ENCODE measurements around the gene NPIPB2. TPM values are rescaled to one million over a fixed set of nuclear protein-coding genes. Genes with fewer than 3 reads are reported as not detected.
A peak's percentile ranks its signal among the peaks of the same experiment; 100 is the strongest.
"Not testable (repeated sequence)": the region's sequence is repeated elsewhere in the genome, so short reads cannot be mapped to it uniquely, and the experiment has no call there.

Gene NPIPB2
- total and polyA plus RNA-seq, 3 experiments from 2014 or later: 1.3 to 9.7 (median 9.4) TPM

GRCh38 chr16:11956558-11956957 is 14.7 kb upstream of the NPIPB2 start:
- Mint-ChIP-seq H3K36me3 (no peaks in the 10 kb centered on the region), H3K4me3 (no peak overlapping the region), H3K27ac (no peak overlapping the region), H3K9me3 (no peaks in the 10 kb centered on the region), H3K27me3 (peaks cover 3 to 9% of the 10 kb centered on the region in 2 donors), H3K4me1 (no peaks in the 10 kb centered on the region)
- ChIA-PET CTCF (no interaction called here), POLR2A (no interaction called here)
- no peaks in the 10 kb centered on the region for H3K27me3 ChIP-seq (ENCODE audit: insufficient read depth, low read length, poor library complexity, severe bottlenecking)
- no peak for DNase-seq
- no peaks in the 10 kb centered on the region for H3K36me3 ChIP-seq (ENCODE audit: insufficient read depth, low read length)
- H3K9me3 ChIP-seq (ENCODE audit: low read length): no peaks in the 10 kb centered on the region
- no peaks in the 10 kb centered on the region for H3K4me1 ChIP-seq (ENCODE audit: insufficient read depth, low read length)
- no peak overlapping the region for H3K27ac ChIP-seq (ENCODE audit: low read depth, low read length)
- H3K4me3 ChIP-seq (ENCODE audit: low read length): no peak overlapping the region

- H3K4me3 ChIP-seq (ENCODE audit: low read length): no peak overlapping the region
These were observed 13.9 kb upstream of the NPIPB2 start for GRCh38 chr16:11955713-11956123.

GRCh38 chr16:11953576-11953975 is 11.7 kb upstream of the NPIPB2 start:
- DNase-seq; H3K27me3 Mint-ChIP-seq; POLR2A ChIA-PET; H3K9me3 ChIP-seq (ENCODE audit: low read length); CTCF ChIA-PET; H3K4me3 Mint-ChIP-seq; H3K4me1 ChIP-seq (ENCODE audit: insufficient read depth, low read length); H3K9me3 Mint-ChIP-seq; H3K4me1 Mint-ChIP-seq; H3K27me3 ChIP-seq (ENCODE audit: insufficient read depth, low read length, poor library complexity, severe bottlenecking); H3K36me3 ChIP-seq (ENCODE audit: insufficient read depth, low read length); H3K36me3 Mint-ChIP-seq; H3K27ac ChIP-seq (ENCODE audit: low read depth, low read length); H3K4me3 ChIP-seq (ENCODE audit: low read length); H3K27ac Mint-ChIP-seq: not testable (repeated sequence)

More at GRCh38 chr16:11955713-11956123, 13.9 kb upstream of the NPIPB2 start:
- Histone ChIP-seq H3K9me3 (ENCODE audit: low read length) (no peaks in the 10 kb centered on the region), H3K27ac (ENCODE audit: low read depth, low read length) (no peak overlapping the region), H3K36me3 (ENCODE audit: insufficient read depth, low read length) (no peaks in the 10 kb centered on the region), H3K4me1 (ENCODE audit: insufficient read depth, low read length) (no peaks in the 10 kb centered on the region), H3K27me3 (ENCODE audit: insufficient read depth, low read length, poor library complexity, severe bottlenecking) (no peaks in the 10 kb centered on the region)
- no peak for DNase-seq
- Mint-ChIP-seq H3K27ac (peak overlapping the region in 1 of 8 donors; percentile 17), H3K4me1 (no peaks in the 10 kb centered on the region), H3K36me3 (no peaks in the 10 kb centered on the region), H3K4me3 (no peak overlapping the region), H3K9me3 (no peaks in the 10 kb centered on the region), H3K27me3 (peaks cover 3 to 9% of the 10 kb centered on the region in 2 donors)
- ChIA-PET CTCF (no interaction called here), POLR2A (no interaction called here)

- Mint-ChIP-seq H3K27ac (no peak overlapping the region), H3K27me3 (no peaks in the 10 kb centered on the region), H3K36me3 (no peaks in the 10 kb centered on the region), H3K9me3 (no peaks in the 10 kb centered on the region), H3K4me3 (no peak overlapping the region), H3K4me1 (no peaks in the 10 kb centered on the region)
- H3K27ac ChIP-seq (ENCODE audit: low read depth, low read length): no peak overlapping the region
- CTCF ChIA-PET: no interaction called here
- no peaks in the 10 kb centered on the region for H3K9me3 ChIP-seq (ENCODE audit: low read length)
- no peak for DNase-seq
- H3K36me3 ChIP-seq (ENCODE audit: insufficient read depth, low read length): no peaks in the 10 kb centered on the region
- no peak overlapping the region for H3K4me3 ChIP-seq (ENCODE audit: low read length)
- POLR2A ChIA-PET: no interaction called here
- no peaks in the 10 kb centered on the region for H3K27me3 ChIP-seq (ENCODE audit: insufficient read depth, low read length, poor library complexity, severe bottlenecking)
- no peaks in the 10 kb centered on the region for H3K4me1 ChIP-seq (ENCODE audit: insufficient read depth, low read length)
These were observed 8.5 kb upstream of the NPIPB2 start for GRCh38 chr16:11950388-11950787.

- Histone ChIP-seq H3K27me3 (ENCODE audit: insufficient read depth, low read length, poor library complexity, severe bottlenecking) (no peaks in the 10 kb centered on the region), H3K9me3 (ENCODE audit: low read length) (no peaks in the 10 kb centered on the region), H3K4me3 (ENCODE audit: low read length) (no peak overlapping the region), H3K4me1 (ENCODE audit: insufficient read depth, low read length) (no peaks in the 10 kb centered on the region), H3K36me3 (ENCODE audit: insufficient read depth, low read length) (no peaks in the 10 kb centered on the region), H3K27ac (ENCODE audit: low read depth, low read length) (no peak overlapping the region)
- CTCF ChIA-PET: interaction anchor here (2.7 kb wide), 1 partner anchor 118 kb away, joined by 18 read pairs; no protein-coding TSS in a partner anchor
- Mint-ChIP-seq H3K9me3 (no peaks in the 10 kb centered on the region), H3K4me3 (no peak overlapping the region), H3K27me3 (no peaks in the 10 kb centered on the region), H3K36me3 (no peaks in the 10 kb centered on the region), H3K27ac (no peak overlapping the region), H3K4me1 (no peaks in the 10 kb centered on the region)
- POLR2A ChIA-PET: no interaction called here
- no peak for DNase-seq
These were observed 7.7 kb upstream of the NPIPB2 start for GRCh38 chr16:11949527-11949926.

- no peaks in the 10 kb centered on the region for H3K36me3 ChIP-seq (ENCODE audit: insufficient read depth, low read length)
- Mint-ChIP-seq H3K27me3 (no peaks in the 10 kb centered on the region), H3K36me3 (no peaks in the 10 kb centered on the region), H3K4me1 (no peaks in the 10 kb centered on the region), H3K4me3 (no peak overlapping the region), H3K27ac (no peak overlapping the region), H3K9me3 (no peaks in the 10 kb centered on the region)
- H3K27ac ChIP-seq (ENCODE audit: low read depth, low read length): no peak overlapping the region
- no peaks in the 10 kb centered on the region for H3K4me1 ChIP-seq (ENCODE audit: insufficient read depth, low read length)
- ChIA-PET POLR2A (no interaction called here), CTCF (interaction anchor here (2.7 kb wide), 1 partner anchor 119 kb away, joined by 18 read pairs; no protein-coding TSS in a partner anchor)
- H3K27me3 ChIP-seq (ENCODE audit: insufficient read depth, low read length, poor library complexity, severe bottlenecking): no peaks in the 10 kb centered on the region
- no peaks in the 10 kb centered on the region for H3K9me3 ChIP-seq (ENCODE audit: low read length)
- no peak for DNase-seq
- no peak overlapping the region for H3K4me3 ChIP-seq (ENCODE audit: low read length)
These were observed 7.0 kb upstream of the NPIPB2 start for GRCh38 chr16:11948819-11949218.

GRCh38 chr16:11946433-11946832 is 4.6 kb upstream of the NPIPB2 start:
- Histone ChIP-seq H3K27me3 (ENCODE audit: insufficient read depth, low read length, poor library complexity, severe bottlenecking) (no peaks in the 10 kb centered on the region), H3K36me3 (ENCODE audit: insufficient read depth, low read length) (no peaks in the 10 kb centered on the region), H3K4me1 (ENCODE audit: insufficient read depth, low read length) (no peaks in the 10 kb centered on the region), H3K9me3 (ENCODE audit: low read length) (no peaks in the 10 kb centered on the region), H3K27ac (ENCODE audit: low read depth, low read length) (no peak overlapping the region), H3K4me3 (ENCODE audit: low read length) (no peak overlapping the region)
- DNase-seq: no peak
- Mint-ChIP-seq H3K36me3 (no peaks in the 10 kb centered on the region), H3K4me3 (no peak overlapping the region), H3K4me1 (no peaks in the 10 kb centered on the region), H3K9me3 (no peaks in the 10 kb centered on the region), H3K27me3 (no peaks in the 10 kb centered on the region), H3K27ac (no peak overlapping the region)
- POLR2A ChIA-PET: interaction anchor here (0.7 kb wide), 1 partner anchor 148 kb away, joined by 5 read pairs; no protein-coding TSS in a partner anchor
- CTCF ChIA-PET: no interaction called here

- H3K4me1 ChIP-seq (ENCODE audit: insufficient read depth, low read length); H3K9me3 Mint-ChIP-seq; CTCF ChIA-PET; DNase-seq; H3K36me3 ChIP-seq (ENCODE audit: insufficient read depth, low read length); H3K36me3 Mint-ChIP-seq; H3K4me1 Mint-ChIP-seq; H3K4me3 Mint-ChIP-seq; H3K27me3 Mint-ChIP-seq; H3K27me3 ChIP-seq (ENCODE audit: insufficient read depth, low read length, poor library complexity, severe bottlenecking); H3K27ac ChIP-seq (ENCODE audit: low read depth, low read length); POLR2A ChIA-PET; H3K4me3 ChIP-seq (ENCODE audit: low read length); H3K9me3 ChIP-seq (ENCODE audit: low read length): not testable (repeated sequence)
- H3K27ac Mint-ChIP-seq: peak overlapping the region in 1 of 8 donors; percentile 74
These were observed 14.5 kb downstream of the NPIPB2 start for GRCh38 chr16:11927350-11927749.

GRCh38 chr16:11924046-11924445 is 17.8 kb downstream of the NPIPB2 start:
- CTCF ChIA-PET; H3K27me3 Mint-ChIP-seq; POLR2A ChIA-PET; H3K4me1 ChIP-seq (ENCODE audit: insufficient read depth, low read length); H3K36me3 Mint-ChIP-seq; H3K27ac ChIP-seq (ENCODE audit: low read depth, low read length); H3K9me3 Mint-ChIP-seq; H3K9me3 ChIP-seq (ENCODE audit: low read length); H3K27ac Mint-ChIP-seq; H3K36me3 ChIP-seq (ENCODE audit: insufficient read depth, low read length); DNase-seq; H3K4me1 Mint-ChIP-seq; H3K27me3 ChIP-seq (ENCODE audit: insufficient read depth, low read length, poor library complexity, severe bottlenecking); H3K4me3 Mint-ChIP-seq; H3K4me3 ChIP-seq (ENCODE audit: low read length): not testable (repeated sequence)
